GM10266 (cell line): ENCODE data around the gene IGFN1.

Source experiments
- DNase-seq: peaks from one replicate; pipeline ENCODE4 v3.0.0; 2012; ENCODE audit errors: extremely low spot score
- CTCF ChIP-seq: IDR thresholded peaks from 2 replicates; pipeline ENCODE4 v1.5.1; 2012; ENCODE audit warnings: mild to moderate bottlenecking, low read depth; ENCODE audit not compliant: control insufficient read depth, insufficient read depth; ENCODE audit errors: missing control alignments

IGFN1 gene

DNA sequence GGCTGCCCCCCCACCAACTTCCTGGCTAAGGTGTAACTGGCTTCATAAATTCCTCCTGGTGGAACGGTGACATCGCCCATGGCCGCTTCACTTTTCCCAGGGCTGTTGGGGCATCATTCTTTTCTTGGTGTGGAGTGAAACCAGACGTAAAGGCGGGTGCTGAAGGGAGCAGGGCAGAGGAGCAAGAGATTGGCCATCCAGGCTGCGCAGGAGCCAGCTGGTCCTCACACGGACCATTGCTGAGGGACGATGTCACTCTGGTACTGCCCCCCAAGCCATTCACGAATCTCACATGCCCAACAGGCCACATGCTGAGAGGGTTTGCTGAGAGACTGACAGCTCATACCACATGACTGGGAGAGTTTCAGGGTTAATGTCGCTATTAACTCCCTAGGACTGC lies 82.2 kb downstream of the IGFN1 start:
- DNase-seq, result no peak
- TF ChIP-seq CTCF, result no peak

DNA sequence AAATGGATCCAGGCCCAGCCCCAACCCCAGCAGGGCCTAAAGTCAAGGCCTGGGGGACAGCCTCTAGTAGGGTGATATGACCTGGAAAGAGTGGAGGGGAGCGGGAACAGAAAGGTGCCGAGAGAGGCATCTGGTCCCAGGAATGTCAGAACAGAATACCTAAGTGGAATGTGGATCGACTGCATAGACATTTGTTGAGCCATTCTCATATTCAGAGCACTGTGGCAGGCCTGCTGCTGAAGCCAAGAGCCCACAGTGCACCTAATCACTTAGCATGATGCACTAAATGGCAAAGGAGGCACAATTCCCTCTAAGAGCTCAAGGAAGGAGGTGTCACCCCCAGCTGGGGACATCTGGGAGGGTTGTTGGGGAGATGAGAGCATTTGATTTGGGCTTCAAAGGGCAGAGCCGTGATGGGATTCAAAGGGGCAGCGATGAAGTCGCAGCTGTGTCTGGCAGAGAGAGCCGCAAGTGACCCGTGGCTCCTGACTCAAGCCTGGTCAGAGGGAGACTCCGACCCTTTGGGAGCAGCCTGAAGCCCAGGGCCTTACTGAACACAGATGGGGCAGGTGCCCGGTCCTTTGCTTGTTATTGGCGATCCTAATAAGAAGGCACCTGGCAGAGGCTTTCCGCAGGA lies 84.1 kb downstream of the IGFN1 start:
- no peak for TF ChIP-seq CTCF
- DNase-seq, result no peak

GRCh38 chr1:201275253-201275666 lies 84.6 kb downstream of the IGFN1 start:
- TF ChIP-seq CTCF, result no peak
- no peak for DNase-seq

DNA sequence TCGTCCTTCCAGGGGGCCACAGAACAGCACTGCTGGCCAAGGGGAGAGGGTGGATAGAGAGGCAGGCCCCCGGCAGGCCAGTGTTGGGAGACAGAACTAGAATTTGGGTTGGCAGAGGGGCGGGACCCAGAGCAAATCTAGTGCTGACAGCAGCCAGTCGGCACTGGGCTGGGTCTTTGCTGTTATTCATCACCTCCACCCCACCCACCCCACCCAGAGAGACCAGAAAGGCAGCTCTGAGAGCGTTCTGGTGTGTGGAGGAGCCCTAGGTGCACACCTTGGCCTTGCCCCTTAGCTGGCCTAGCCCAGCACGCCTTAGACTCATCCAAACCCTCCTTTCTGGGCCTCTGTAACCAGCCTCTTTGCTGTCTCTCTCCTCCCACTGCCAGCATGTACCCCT lies 86.3 kb downstream of the IGFN1 start:
- no peak for DNase-seq
- TF ChIP-seq CTCF, result no peak

DNA sequence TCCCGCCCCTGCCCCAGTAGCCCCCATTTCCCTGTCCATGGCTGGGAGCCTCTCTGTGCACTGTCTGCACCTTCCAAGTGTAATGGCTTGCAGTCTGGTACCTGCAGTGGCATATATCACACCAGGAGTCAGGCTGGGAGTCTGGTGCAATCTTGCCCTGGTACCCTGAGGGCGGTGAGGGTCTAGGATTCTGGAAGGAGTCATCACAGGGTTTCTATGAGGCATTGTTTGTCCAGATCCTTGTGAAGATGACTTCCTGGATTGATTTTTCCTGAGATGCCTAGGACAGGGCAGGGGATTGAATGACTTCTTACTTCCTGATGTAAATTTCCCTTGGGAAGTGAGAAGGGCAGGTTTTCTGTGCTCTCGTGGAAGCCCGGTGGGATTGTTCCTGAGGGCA lies 86.8 kb downstream of the IGFN1 start:
- no peak for DNase-seq
- no peak for TF ChIP-seq CTCF
